ENCODE results near the gene RNH1.
A peak's percentile ranks its signal among the peaks of the same experiment; 100 is the strongest.

RNH1 gene

DNA sequence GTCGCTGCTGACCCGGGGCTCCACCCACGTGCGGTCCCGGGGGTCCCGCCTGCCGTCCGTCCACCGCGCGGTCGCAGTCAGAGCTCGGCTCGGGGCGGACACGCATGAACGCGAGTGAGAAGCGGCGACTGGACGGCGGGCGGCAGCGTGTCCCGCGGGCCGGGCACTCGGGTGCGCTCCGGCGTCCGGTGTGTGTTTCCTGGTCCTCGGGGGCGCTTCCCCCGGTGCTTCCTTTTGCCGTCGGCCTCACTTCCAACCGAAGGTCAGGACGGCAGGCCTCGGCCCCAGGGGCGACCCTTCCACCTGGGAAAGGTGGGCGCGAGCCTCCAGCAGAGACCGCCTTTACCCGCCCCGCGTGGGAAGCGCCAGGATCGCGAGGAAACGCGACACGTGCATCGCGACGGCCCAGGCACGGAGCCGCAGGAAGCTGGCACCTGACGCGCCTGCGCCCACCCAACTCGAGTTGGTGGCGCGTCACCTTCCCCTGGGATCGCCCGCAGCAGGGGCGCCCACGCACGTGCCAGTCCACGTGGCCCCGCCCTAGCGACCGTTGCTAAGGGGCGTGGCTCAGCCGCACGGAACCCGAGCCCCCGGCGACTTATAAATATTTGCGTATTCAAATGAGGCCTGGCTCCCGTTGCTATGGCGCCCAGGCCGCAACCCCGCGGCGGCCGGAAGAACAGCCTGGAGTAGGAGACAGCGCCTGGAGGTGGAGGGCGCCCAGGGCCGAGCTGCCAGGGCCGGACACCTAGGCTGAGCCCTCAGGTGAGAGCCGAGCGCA is 30.0 kb upstream of the RNH1 start, which contains the start of gene LRRC56:
LRRC56 (plus strand) TSS at position 687 of the 781 bp plus-strand sequence. CDS start 3,158 bp downstream, outside the sequence.
- no peak for DNase-seq

DNA sequence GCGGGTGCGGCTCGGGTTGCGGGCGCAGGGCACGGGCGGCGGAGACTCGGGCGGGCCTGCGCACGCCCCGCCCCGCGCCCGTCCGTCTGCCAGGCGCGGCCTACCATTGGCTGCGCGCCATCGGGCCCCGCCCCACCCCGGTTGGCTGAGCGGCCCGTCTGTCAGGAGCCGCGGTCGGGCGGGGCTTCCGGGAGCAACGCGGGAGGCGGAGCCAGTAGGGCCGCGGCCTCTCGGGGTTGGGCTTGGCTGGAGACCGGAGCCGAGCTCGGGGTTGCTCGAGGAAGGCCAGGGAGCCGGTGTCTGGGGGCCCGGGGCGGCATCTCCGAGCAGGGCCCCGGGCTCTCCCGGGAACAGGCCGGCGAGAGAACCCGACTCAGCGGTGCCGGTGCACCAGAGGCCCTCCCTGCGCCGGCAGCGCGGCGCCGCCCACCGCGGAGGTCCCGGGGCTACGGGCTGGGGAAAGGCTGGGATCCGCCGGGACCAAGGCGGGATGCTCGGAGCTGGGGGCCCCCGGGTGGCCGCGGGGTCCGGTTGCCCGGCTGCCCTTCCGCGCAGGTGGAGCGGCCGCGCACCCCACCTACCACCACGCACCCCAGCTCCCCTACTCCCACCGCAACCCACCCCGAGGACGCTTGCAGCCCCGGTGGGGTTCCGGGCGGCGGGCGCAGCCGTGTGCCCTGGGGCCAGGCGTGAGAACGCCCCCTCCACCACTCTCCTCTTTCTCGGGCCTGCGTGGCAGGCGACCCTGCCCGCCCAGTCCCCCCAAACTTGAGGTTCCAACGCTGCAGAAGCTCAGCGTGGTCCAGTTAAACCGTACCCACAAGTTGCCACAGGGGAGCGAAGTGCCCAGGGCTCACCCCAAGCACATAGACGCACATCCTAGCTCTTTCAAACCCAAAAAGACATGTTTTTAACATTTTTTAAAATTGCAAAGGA is 28.7 kb upstream of the RNH1 start, which contains the start of gene HRAS:
HRAS (minus strand) TSS at position 58 of the 936 bp plus-strand sequence.
- DNase-seq, result peak; percentile 93

- no peak for DNase-seq
Measured at GRCh38 chr11:535210-535518, 28.1 kb upstream of the RNH1 start.

DNA sequence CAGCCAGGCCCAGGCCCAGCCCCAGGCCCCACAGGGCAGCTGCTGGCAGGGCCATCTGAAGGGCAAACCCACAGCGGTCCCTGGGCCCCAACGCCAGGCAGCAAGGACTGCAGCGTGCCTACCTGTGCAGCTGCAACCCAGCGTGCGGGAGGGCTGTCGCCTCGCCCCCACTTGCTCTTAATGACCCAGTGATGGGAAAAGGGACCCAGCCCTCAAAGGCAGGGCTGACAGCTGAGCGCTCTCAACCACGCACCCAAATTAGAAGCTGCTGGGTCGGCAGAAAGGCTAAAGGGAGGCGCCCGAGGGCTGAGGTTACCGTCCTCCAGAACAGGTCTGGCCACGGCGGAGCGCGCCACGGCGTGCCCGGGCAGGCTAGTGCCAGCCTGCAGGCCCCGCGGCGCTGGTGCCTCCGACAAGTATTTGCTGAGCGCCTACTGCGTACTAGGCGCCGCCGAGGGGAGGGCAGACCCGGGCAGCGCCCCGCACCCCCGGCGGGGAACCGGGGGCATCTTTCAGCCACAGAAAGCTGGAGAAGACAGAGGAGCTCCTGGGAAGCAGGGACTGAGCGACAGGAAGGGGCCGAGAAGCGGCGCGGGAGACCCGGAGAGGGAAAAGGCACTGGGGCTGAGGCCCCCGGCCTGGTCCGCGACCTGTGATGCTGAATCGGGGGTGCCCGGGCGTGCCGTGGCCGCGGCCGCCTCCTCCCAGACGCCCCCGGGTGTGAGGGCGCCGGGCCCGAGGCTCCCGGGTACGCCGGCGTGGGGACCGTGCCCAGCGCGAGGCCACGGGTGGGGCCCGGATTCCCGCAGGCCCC is 27.6 kb upstream of the RNH1 start:
- peak; percentile 65 for DNase-seq

DNA sequence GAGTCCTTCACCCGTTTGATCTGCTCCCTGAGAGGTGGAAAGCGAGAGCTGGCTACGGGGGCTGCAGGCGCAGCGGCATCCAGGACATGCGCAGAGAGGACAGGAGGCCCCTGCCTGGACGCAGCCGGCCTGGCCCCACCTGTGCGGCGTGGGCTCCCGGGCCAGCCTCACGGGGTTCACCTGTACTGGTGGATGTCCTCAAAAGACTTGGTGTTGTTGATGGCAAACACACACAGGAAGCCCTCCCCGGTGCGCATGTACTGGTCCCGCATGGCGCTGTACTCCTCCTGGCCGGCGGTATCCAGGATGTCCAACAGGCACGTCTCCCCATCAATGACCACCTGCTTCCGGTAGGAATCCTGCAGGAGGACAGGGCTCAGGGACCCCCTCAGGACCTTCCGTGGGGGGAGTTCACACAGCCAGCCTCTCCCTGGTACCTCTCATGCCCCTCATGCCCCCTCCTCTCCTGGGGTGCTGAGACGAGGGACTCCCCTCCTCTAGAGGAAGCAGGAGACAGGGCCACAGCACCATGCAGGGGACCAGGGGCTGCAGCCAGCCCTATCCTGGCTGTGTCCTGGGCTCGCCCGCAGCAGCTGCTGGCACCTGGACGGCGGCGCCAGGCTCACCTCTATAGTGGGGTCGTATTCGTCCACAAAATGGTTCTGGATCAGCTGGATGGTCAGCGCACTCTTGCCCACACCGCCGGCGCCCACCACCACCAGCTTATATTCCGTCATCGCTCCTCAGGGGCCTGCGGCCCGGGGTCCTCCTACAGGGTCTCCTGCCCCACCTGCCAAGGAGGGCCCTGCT is 26.7 kb upstream of the RNH1 start:
- DNase-seq, result no peak

DNA sequence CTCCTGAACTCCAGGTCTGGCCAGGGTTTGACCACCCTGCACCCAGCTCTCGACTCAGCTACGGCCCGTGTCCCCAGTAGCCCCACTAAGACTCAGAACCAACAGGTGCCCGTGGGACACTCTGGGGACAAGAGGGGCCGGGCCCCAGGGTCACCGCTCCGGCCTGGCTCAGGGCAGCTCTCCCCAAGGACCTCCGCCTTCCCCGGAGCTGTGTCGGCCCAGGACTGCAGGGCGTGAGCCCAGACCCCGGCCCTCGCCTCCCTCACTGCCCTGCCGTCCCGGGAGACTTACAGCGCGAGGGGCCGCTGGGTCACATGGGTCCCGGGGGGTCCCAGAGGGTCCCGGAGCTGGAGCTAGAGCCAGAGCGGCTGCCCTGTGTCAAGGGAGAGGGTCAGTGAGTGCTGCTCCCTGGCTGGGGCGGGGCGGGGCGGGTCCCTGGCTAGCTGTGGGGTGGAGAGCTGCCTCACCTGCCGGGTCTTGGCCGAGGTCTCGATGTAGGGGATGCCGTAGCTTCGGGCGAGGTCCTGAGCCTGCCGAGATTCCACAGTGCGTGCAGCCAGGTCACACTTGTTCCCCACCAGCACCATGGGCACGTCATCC is 26.0 kb upstream of the RNH1 start:
- DNase-seq, result no peak

DNA sequence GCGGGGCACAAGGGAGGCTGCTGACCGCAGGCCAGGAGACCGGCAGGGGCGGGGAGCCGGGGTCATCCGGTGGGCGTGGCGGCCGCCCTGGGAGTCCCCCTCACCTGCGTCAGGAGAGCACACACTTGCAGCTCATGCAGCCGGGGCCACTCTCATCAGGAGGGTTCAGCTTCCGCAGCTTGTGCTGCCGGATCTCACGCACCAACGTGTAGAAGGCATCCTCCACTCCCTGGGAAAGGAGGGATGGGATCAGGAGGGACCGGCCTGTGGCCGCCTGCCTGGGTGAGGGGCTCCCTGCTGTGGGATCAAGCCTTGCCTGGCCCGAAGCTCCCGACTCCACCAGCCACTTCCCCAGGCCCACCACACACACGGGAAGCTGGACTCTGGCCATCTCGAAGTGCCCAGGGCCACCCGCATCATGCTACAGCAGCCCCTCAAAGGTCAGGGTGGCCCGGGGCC is 25.5 kb upstream of the RNH1 start:
- no peak for DNase-seq

DNA sequence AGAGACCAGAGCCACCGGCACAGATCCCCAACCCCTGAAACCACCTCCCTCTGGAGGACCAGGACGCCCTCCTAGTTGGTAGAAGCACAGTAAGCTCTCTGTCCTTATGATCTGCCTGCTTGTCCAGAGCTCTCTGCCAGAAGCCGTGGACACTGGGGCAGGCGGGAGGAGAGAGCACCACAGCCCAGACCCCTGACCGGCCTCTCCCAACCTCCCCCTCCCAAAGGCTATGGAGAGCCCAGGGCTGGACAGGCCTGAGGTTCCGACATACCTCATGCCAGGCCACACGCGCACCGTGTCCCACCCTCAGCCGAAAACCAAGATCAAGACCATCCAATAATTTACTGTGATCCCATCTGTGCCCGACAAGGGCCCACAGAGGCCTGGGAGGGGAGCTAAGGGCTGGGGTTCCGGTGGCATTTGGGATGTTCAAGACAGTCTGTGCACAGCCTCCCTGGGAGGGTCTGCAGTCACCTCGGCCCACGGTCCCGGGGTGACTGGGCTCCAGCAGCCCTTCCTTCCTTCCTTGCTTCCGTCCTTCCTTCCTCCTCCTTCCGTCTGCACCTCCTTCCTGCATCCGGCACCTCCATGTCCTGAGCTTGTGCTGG is 25.0 kb upstream of the RNH1 start:
- DNase-seq, result no peak

DNA sequence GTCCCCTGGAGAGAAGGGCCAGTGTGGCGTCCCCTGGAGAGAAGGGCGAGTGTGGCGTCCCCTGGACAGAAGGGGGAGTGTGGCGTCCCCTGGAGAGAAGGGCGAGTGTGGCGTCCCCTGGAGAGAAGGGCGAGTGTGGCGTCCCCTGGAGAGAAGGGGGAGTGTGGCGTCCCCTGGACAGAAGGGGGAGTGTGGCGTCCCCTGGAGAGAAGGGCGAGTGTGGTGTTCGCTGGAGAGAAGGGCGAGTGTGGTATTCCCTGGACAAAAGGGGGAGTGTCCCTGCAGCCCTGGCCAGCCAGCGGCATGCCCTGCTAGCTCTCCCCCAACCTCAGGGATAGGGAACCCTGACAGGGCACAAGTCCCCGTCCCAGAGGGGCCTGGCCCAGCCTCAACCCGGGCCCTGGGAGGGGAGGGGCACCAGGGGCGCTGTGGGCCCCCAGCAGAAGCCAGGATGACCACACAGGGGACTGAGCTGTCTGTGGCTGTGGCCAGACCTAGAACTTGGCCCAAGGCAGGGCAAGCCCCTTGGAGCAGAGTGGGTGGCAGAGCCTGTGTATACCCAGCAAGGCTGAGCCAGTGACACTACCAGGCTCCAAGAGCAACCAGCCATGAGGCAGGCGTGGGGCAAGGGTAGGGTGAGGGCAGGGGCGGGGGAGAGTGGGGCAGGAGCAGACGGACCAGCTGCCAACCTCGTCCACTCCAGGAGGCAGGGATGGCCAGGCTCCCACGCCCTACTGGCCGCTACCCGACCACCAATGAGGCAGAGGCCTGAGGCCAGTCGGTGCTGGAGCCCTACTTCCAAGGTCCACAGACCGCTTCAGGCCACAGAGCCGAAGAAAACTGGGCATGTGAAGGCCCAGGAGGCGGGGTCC is 24.2 kb upstream of the RNH1 start:
- DNase-seq, result no peak

DNA sequence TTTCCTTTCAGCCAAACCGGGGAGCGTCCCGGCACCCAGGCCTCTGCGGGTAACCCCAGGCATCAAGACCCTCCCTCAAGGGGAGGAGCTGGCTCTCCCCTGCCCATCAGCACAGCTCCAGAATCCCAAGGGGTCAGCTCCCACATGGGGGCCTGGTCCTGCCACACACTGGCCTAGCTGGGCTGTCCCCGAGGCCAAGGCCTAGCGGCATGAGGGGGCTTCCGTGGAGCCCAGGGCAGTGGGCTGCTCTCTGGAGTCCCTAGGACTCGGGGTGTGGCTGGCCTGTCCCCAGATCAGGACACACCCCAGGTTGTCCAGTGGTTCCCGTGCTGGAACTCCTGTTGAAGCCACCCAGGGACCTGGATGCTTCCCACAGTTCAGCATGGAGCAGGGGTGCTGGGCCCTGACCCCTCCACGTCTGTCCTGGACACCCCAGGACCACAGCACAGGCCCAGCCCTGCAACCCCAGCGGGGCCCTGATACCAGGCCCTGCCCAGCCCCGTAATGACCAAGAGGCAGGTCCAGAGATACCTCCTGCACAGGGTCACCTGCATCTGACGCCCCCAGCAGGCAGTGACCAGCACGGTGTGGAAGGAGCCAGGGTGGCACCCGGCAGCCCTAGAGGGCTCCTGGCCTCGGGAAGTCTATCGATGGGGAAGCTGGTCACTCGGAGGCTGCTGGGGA is 22.8 kb upstream of the RNH1 start:
- DNase-seq, result no peak

DNA sequence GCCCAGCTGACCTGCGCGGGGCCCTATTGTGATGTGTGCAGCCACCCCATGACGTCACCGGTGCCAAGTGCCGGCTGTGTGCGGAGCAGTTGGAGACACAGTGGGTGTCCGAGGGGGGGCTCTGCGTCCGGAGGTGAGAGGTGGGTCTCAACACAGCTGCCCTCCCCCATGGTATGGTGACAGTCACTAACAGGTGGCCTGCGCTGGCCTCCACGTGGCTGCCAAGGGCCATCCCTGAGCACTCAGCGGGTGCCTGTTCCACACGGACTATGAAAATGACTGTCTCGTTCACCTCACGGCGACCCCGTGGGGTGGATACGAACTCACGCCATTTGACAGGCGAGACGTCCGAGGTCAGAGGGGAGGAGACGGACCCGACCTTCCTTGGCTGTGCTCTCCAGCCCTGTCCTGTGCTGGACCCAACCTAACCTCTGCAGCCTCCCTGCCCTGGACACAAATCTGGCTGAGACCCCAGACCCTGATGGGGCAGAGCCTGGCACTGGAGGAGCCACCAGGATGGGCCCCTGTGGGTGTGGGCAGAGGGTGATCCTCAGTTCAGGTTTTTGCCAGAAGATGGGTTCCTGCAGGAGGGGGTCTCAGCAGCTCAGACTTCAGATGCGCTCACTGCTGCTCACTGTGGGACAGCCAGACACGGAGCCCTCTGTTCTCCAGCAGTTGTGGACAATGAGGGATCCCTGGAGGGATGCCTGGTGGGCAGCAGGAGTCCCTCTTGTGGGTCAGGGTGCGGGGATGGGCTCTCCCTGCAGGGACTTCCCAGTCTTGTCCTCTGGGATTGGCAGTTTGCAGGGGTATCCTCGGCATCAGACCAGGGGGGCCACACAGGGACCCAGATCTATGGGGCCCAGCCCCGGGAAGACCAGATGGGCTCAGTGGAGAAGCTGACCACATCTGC is 22.0 kb upstream of the RNH1 start:
- no peak for DNase-seq

DNA sequence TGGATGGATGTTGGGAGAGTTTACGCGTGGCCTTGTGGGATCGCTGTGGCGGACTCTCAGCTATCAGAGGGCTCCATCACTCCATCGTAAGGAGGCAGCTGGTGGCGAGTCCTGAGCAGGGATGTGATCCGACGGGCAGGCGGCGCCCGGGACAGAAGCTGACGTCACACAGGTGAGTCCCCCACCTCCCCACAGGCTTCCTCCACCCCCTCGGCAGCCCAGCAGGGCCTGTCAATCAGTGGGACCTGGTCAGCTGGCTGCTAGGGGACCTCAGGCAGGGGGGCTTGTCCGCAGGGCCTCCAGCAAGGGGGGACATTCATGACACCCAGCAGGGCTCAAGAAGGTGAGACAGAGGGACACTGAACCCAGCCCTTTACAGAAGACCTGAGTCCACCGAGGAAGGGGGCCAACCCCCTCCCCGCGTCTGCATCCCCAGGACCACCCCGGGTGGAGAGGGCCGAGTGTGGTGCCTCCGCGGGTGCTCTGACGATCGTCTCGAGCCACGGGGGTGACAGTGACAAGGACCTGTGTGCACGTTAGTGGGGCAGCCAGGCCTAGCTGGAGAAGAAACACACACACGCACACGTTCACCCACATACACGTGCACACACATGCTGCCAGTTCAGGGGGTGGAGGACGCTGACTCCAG is 21.2 kb upstream of the RNH1 start:
- DNase-seq, result no peak

DNA sequence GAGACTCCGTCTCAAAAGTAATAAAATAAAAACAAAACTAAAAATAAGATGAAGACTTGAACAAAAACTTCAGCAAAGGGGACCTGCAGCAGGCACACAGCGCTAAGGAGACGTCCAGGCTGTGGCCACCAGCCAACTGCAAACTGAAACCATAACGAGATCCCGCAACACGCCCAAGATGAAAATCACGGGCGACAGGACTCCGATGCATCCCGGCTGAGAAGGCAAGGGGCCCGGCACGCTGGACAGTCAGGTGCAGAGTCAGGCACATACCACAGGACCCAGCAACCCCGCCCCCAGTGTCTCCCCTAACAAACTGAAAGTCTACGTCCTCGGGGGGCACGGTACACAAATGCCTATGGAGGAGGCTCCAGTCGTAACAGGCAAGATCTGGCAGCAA is 19.1 kb upstream of the RNH1 start:
- DNase-seq, result no peak

DNA sequence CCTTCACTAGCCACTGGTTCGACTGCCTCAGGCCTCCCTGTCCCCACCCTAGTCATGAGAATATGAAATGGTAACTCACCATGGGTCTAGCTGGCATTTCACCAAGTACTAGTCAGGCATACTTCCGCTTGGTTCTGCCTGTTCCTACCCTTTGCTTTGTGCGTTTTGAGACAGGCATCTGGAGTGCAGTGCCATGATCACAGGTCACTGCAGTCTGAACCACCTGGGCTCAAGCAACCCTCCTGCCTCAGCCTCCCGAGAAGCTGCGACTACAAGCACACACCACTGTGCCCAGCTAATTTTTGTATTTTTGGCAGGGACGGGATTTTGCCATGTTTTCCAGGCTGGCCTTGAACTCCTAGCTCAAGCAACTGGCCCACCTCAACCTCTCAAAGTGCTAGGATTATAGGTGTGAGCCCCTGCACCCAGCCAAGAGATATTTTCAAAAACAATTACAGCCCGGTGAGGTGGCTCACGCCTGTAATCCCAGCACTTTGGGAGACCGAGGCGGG is 14.2 kb upstream of the RNH1 start:
- DNase-seq, result no peak

DNA sequence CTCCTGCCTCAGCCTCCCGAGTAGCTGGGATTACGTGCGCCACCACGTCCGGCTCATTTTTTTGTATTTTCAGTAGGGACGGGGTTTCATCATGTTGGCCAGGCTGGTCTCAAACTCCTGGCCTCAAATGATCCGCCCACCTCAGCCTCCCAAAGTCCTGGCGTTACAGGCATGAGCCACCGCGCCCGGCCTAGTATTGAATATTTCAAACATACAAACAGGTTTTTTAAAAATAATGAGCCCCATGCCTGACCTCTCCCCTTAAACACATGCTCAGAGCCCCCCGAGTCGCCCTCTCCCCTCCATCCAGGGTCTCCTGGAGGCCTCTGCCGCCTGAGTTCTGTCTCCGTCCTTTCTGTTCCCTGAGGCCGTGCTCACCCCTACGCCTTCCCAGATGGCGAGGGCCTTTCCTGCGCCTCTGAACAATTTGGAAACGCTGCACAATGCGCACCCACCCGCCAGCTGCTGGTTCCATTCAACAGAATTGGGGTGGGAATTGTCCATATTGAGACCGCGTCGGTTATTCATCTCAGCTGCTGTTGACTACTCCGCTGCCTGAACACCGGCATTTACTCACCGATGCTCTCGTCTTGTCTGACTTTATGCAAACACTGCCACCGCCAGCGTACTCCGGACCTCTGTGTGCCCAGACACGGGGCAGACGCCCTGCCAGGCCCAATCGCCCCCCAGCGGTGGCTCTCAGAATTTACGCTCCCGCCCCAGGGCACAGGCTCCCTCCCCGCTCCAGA is 13.6 kb upstream of the RNH1 start:
- no peak for DNase-seq

DNA sequence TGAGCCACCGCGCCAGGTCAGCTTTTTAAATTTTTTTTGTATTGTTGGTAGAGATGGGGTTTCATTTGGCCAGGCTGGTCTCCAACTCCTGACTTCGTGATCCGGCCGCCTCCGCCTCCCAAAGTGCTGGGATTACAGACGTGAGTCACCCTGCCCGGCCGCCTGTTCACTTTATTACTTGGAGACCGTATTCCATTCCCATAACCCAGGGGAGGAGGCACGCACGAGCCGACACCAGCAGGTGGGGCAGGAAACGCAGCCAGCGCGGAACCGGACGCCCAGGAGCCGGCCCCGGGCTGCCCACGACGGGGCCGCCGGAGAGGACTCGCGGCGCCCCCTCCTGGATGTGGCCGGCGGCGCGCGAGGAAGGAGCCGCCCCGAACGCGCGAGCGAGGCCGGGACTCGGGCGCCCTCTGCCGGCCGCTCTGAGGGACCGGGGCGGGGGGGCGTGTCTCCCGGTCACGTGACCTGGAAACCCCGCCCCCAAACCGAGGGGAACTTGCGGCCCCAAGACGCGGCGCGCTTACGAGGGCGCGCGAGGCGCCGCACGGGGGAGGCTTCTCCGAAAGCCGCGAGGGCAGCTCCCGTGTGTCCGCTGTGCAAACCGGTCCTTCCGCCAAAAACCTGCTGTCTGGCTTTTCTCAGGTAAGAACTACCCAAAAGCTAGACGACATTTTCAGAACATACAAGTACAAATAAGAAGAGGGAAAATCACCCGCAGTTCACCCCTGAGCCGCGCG is 11.6 kb upstream of the RNH1 start:
- no peak for DNase-seq

Data from NCI-H1105 (cell line).